ENCODE results near the gene ALOX12. TPM values are rescaled to one million over a fixed set of nuclear protein-coding genes. Genes with fewer than 3 reads are reported as not detected.
"Not testable (repeated sequence)": the region's sequence is repeated elsewhere in the genome, so short reads cannot be mapped to it uniquely, and the experiment has no call there.

The ALOX12 gene
- total RNA-seq: 10 to 100 TPM; 17.1 to 32.5 (median 21.9) TPM

- intact Hi-C loops (cut with DNase I; ENCODE audit: low total_unique reads): no loop called here
- TF ChIP-seq POLR2A (IDR thresholded peaks at IDR 0.05) (no peak), CTCF (IDR thresholded peaks at IDR 0.05) (no peak)
- peak; percentile 46 to 89 for DNase-seq (ENCODE audit: low spot score in 2 of 2)
- no peak within 1 kb of the TSS for H3K4me3 ChIP-seq (ENCODE audit: low read depth, poor library complexity, severe bottlenecking)
- WGBS, 2 donors: 15 to 26% methylated on average over 21 to 43 of the region's 64 CpGs
These were observed at the start of gene ALOX12 for GRCh38 chr17:6995500-6996255. Gene ALOX12 (plus strand): TSS chr17:6996049. CDS start chr17:6996118, 69 bp downstream.

- no peak overlapping the region for H3K4me3 ChIP-seq (ENCODE audit: low read depth, poor library complexity, severe bottlenecking)
- no peak for DNase-seq (ENCODE audit: low spot score in 2 of 2)
- TF ChIP-seq POLR2A (IDR thresholded peaks at IDR 0.05) (no peak), CTCF (IDR thresholded peaks at IDR 0.05) (no peak)
- intact Hi-C loops (cut with DNase I; ENCODE audit: low total_unique reads): no loop called here
- WGBS, 2 donors: 84% methylated on average over 2 of the region's 2 CpGs
These were observed 48.1 kb upstream of the ALOX12 start for GRCh38 chr17:6947745-6948144.

- TF ChIP-seq CTCF (IDR thresholded peaks at IDR 0.05) (no peak), POLR2A (IDR thresholded peaks at IDR 0.05) (no peak)
- DNase-seq (ENCODE audit: low spot score in 2 of 2): no peak
- WGBS, 2 donors: 44 to 52% methylated on average over 5 of the region's 5 CpGs
- no peak overlapping the region for H3K4me3 ChIP-seq (ENCODE audit: low read depth, poor library complexity, severe bottlenecking)
- intact Hi-C loops (cut with DNase I; ENCODE audit: low total_unique reads): no loop called here
These were observed 47.3 kb upstream of the ALOX12 start for GRCh38 chr17:6948562-6948961.

- no peak overlapping the region for H3K4me3 ChIP-seq (ENCODE audit: low read depth, poor library complexity, severe bottlenecking)
These were observed 46.9 kb upstream of the ALOX12 start for GRCh38 chr17:6948976-6949375.

GRCh38 chr17:6950938-6951337, 44.9 kb upstream of the ALOX12 start:
- DNase-seq (ENCODE audit: low spot score in 2 of 2); H3K4me3 ChIP-seq (ENCODE audit: low read depth, poor library complexity, severe bottlenecking); intact Hi-C loops (cut with DNase I; ENCODE audit: low total_unique reads): not testable (repeated sequence)
- 95 to 98% methylated on average over 2 of the region's 2 CpGs for WGBS, 2 donors

More at GRCh38 chr17:6948976-6949375, 46.9 kb upstream of the ALOX12 start:
- intact Hi-C loops (cut with DNase I; ENCODE audit: low total_unique reads): no loop called here
- 80% methylated on average over 3 of the region's 3 CpGs for WGBS, 2 donors
- DNase-seq (ENCODE audit: low spot score in 2 of 2): no peak
- TF ChIP-seq CTCF (IDR thresholded peaks at IDR 0.05): no peak
- TF ChIP-seq POLR2A (IDR thresholded peaks at IDR 0.05): no peak

GRCh38 chr17:6953689-6954088, 42.2 kb upstream of the ALOX12 start:
- intact Hi-C loops (cut with DNase I; ENCODE audit: low total_unique reads): no loop called here
- no peak overlapping the region for H3K4me3 ChIP-seq (ENCODE audit: low read depth, poor library complexity, severe bottlenecking)
- DNase-seq (ENCODE audit: low spot score in 2 of 2): no peak
- TF ChIP-seq CTCF (IDR thresholded peaks at IDR 0.05): no peak
- no peak for TF ChIP-seq POLR2A (IDR thresholded peaks at IDR 0.05)
- WGBS, 2 donors: 86 to 96% methylated on average over 5 of the region's 5 CpGs
